Retina (tissue), 1 donor: Measurements from ENCODE around the gene CCDC61.

ENCODE experiments used
- DNase-seq: peaks from one replicate; pipeline ENCODE4 v3.0.0-alpha.2; 2016

Gene CCDC61

DNA sequence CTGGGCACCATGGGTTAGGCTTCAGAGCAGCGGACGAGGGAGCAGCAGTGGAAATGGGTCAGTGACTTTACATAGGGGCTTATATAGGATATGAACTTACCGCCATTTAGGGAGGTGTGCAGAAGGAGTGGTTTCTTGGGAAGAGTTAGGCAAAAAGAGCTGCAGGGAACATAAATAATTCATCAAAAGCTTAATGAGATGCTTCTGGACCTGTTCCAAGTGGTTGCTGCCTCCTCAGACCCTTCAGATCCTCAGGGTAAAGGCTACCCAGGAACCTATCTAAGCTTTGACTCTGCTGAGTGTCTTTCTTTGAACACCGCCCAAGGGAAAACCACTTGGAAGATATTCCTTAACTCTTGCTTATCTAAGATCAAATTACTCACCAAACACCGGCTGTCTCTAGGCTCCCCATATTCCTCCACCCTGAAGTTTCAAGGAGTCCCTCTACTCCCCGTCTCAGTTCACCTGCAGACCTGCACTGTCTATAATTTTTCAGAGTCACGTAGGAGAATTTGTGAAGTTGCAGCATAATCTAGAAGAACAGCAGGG lies 45.8 kb downstream of the CCDC61 start, which contains the start of gene IGFL4:
IGFL4 (minus strand) TSS at position 51 of the 549 bp plus-strand sequence; CDS start at position 11, 40 bp downstream.
- no peak for DNase-seq

- DNase-seq, result no peak
These were observed 47.1 kb downstream of the CCDC61 start for GRCh38 chr19:46042252-46042883.

DNA sequence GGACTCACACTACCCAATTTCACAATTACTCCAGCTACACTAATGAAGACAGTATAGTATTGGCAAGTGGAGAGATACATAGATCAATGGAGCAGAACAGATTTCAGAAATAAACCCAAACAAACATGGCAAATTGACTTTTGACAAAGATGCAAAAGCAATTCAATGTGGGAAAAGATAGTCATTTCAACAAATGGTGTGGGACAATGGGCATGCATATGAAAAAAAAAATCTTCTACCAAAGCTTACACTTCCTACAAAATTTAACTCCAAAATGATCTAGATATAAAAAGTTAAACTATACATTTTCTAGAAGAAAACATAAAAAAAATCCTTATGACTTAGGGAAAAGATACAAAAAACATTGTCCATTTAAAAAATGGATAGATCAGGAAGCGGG lies 48.3 kb downstream of the CCDC61 start:
- DNase-seq, result no peak

DNA sequence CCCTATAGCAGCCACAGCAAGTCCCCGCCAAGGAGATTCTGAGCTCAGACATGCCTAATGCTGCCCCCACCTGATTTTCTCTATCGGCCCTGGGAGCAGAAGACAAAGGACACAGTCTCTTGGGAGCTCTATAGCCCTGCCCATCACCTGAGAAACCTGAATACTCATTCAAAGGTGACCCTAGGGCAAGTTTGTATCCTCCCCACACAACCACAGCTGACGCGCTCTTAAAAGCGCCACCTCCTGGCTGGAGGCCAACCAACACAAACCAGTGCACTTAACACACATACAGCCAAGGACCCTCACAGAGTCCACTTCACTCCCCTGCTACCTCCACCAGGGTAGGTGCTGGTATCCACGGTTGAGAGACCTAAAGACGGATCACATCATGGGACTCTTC lies 54.3 kb downstream of the CCDC61 start:
- DNase-seq, result no peak

DNA sequence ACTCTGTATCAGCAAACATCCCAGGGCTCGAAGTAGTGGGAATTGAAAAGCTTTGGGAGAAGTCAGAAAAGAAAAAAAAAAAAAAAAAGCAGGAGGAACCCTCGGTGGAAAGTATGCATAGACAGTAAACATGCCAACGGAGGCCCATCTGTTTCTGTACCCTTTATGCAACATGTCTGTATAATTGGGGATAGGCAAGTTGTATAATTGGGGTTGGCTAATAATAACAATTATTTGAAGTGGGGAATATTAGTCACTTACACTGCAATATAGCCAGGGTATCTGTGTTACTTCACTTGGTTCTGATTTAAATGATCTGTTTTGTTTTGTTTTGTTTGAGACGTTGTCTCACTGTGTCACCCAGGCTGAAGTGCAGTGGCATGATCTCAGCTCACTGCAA lies 57.6 kb downstream of the CCDC61 start:
- DNase-seq, result no peak

GRCh38 chr19:46056536-46056935 lies 61.3 kb downstream of the CCDC61 start:
- DNase-seq, result no peak

DNA sequence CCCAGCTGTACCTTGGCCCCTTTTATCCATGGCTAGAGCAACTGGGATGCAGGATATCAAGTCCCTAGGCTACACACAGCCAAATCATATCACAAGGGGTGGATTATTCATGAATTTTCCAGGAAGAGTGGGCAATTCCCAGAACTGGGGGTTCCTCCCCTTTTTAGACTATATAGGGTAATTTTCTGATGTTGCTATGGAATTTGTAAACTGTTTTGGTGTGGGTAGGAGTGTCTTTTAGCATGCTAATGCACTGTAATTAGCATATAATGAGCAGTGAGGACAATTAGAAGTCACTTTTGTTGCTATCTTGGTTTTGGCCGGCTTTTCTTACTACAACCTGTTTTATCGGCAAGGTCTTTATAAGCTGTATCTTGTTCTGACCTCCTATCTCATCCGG lies 63.5 kb downstream of the CCDC61 start:
- DNase-seq, result no peak

DNA sequence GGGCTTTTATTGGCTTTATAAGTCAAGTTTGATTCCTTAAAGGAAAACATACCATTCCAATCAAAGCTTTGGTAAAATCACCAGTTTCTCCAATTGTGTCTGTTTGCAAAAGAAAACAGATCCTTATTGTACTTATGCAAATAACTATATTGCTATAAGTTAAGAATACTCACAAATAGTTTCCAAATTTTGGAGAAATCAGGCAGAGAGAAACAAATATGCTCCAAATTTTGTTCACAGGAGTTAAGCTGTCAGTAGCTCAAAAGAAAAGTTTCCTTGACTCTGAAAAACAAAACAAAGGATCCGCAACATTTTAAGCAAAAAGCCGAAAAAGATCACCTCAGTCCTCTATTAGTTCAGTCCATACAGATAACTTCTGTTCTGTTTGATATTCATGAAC lies 64.7 kb downstream of the CCDC61 start:
- no peak for DNase-seq

DNA sequence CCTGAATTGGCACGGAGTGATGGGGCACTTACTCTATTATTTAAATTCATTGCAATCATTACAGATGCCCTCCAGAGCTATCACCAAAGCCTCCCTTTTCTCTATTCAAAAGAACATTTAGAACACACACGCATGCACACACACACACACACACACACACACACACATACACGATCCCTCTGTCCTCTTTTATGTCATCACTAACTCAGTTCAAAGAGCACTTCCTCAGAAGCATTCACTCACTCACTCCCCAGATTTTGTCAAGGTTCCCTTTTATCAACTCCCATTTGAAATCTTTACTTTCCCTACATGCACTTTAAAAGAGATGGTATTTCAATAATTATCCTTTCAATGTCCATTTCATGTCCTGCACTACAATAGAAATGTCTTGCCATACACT lies 67.9 kb downstream of the CCDC61 start:
- no peak for DNase-seq

GRCh38 chr19:46065486-46066071 lies 70.3 kb downstream of the CCDC61 start:
- no peak for DNase-seq

- no peak for DNase-seq
These were observed 71.2 kb downstream of the CCDC61 start for GRCh38 chr19:46066471-46066870.

DNA sequence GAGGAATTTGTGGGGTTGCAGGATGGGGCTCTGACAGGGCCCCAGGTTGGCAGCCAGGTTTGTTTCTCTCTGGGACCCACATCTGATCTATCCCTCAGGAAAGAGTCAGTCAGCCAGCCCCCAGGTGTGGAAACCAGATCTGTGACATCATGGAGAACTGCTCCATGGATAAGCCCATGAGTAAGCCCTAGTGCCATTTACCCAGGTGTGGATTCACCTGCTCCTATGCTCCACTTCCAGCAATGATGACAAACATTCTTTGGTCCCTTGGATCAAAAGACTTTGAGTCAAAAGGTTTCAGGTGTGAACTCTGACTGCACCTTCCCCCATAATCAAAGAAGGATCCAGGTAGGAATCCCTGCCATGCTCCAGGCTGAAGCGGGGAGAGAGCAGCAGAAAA lies 72.4 kb downstream of the CCDC61 start:
- no peak for DNase-seq
